OCI-LY1 (cell line): ENCODE results near the gene NKPD1.

Experiments used
- CTCF ChIP-seq: fragments of 200-600 bp; sonication (generic), shearing (Covaris generic); IDR thresholded peaks from 2 replicates; pipeline ENCODE4 v1.5.1; 2017; ENCODE audit warnings: mild to moderate bottlenecking, antibody characterized with exemption, low read length, moderate library complexity, mixed read lengths
- EZH2 ChIP-seq: fragments of 200-600 bp; sonication (generic), shearing (Covaris generic); IDR thresholded peaks from 2 replicates; pipeline ENCODE4 v1.8.0; 2017; ENCODE audit warnings: borderline replicate concordance, mixed run types, mild to moderate bottlenecking, antibody characterized with exemption, low read length, moderate library complexity, mixed read lengths

GRCh38 chr19:45125975-45126493, 34.7 kb downstream of the NKPD1 start:
- TF ChIP-seq CTCF: peak; percentile 95
- TF ChIP-seq EZH2: no peak
